ENCODE measurements around the gene ESAM. TPM values are rescaled to one million over a fixed set of nuclear protein-coding genes. Genes with fewer than 3 reads are reported as not detected.

ESAM gene
- total RNA-seq, 1 donor from 2014 or later: 1.7 TPM

DNA sequence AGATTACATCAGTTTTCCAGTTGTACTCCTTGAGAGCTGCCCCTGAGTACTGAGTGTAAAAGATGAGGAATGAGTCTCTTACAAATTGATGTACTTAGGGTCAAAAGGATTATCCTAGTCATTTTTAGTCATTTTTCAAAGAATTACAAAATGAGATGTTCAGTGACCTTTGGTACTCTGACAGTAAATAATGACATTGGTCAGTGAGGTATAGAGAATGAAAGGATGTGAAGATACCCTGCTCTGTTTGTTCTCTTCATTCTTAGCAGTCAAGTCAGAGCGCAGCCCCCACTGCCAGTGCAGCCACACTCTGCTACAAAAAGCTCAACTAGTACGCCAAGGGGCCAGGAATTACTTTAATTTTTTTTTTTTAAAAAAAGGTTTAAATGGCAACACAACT lies 4.1 kb upstream of the ESAM start:
- no peak for DNase-seq (ENCODE audit: extremely low spot score, unreplicated experiment)
- peaks cover 8% of the 10 kb centered on the region for H3K27me3 Mint-ChIP-seq (ENCODE audit: unreplicated experiment)

DNA sequence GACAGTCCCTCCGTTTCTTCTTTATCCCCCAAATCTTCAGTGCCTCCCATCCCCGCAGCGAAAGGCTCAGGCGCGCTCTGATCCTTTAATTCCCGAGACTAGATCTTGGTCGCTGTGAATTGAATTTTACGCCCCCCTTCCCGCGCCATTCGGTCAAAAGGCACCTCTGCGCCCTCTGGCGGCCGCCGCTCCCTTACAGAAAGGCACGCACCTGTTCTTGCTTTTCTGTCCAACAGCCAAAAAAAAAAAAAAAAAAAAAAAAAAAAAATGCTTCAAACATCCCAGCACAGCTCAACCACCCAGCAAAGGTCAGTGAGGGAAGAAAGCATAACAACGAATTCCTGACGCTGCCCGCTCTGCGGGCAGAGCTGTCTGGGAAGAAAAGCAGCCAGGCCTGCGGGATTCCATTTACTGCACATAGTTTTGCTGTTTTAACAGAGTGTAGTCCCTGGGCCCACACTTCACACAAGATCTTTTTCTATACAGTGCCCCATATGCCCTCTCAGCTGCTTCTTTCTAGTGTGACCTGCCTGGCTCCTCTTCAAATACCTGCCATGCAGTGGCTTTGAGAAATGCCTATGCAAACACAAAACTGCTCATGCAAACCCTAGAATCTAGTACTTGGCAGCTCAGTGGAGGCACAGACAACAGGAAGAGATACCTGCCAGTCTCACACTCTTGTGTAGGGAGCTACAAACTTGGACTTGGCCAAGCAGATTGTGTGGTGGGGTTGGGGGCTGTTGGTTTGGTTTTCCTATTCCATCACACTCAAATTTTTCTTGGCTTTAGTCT lies 1.3 kb upstream of the ESAM start:
- H3K9me3 Mint-ChIP-seq (ENCODE audit: unreplicated experiment): no peaks in the 10 kb centered on the region
- TF ChIP-seq, protein P1, sequence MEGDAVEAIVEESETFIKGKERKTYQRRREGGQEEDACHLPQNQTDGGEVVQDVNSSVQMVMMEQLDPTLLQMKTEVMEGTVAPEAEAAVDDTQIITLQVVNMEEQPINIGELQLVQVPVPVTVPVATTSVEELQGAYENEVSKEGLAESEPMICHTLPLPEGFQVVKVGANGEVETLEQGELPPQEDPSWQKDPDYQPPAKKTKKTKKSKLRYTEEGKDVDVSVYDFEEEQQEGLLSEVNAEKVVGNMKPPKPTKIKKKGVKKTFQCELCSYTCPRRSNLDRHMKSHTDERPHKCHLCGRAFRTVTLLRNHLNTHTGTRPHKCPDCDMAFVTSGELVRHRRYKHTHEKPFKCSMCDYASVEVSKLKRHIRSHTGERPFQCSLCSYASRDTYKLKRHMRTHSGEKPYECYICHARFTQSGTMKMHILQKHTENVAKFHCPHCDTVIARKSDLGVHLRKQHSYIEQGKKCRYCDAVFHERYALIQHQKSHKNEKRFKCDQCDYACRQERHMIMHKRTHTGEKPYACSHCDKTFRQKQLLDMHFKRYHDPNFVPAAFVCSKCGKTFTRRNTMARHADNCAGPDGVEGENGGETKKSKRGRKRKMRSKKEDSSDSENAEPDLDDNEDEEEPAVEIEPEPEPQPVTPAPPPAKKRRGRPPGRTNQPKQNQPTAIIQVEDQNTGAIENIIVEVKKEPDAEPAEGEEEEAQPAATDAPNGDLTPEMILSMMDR (IDR thresholded peaks at IDR 0.05): peak; percentile 84
- DNase-seq (ENCODE audit: extremely low spot score, unreplicated experiment): peak; percentile 92
- peaks cover 28% of the 10 kb centered on the region for H3K27me3 Mint-ChIP-seq (ENCODE audit: unreplicated experiment)
- H3K36me3 Mint-ChIP-seq (ENCODE audit: unreplicated experiment): peaks cover 19% of the 10 kb centered on the region
- peak overlapping the region; percentile 34 for H3K27ac Mint-ChIP-seq (ENCODE audit: unreplicated experiment)
- H3K4me3 Mint-ChIP-seq (ENCODE audit: unreplicated experiment): peak overlapping the region; percentile 84
- peaks cover 25% of the 10 kb centered on the region for H3K4me1 Mint-ChIP-seq (ENCODE audit: unreplicated experiment)

More for the DNA sequence above, 4.1 kb upstream of the ESAM start:
- Mint-ChIP-seq H3K36me3 (ENCODE audit: unreplicated experiment) (peaks cover 26% of the 10 kb centered on the region), H3K9me3 (ENCODE audit: unreplicated experiment) (no peaks in the 10 kb centered on the region), H3K27ac (ENCODE audit: unreplicated experiment) (no peak overlapping the region), H3K4me3 (ENCODE audit: unreplicated experiment) (no peak overlapping the region), H3K4me1 (ENCODE audit: unreplicated experiment) (peaks cover 22% of the 10 kb centered on the region)
- TF ChIP-seq, protein P1 (IDR thresholded peaks at IDR 0.05): no peak

DNA sequence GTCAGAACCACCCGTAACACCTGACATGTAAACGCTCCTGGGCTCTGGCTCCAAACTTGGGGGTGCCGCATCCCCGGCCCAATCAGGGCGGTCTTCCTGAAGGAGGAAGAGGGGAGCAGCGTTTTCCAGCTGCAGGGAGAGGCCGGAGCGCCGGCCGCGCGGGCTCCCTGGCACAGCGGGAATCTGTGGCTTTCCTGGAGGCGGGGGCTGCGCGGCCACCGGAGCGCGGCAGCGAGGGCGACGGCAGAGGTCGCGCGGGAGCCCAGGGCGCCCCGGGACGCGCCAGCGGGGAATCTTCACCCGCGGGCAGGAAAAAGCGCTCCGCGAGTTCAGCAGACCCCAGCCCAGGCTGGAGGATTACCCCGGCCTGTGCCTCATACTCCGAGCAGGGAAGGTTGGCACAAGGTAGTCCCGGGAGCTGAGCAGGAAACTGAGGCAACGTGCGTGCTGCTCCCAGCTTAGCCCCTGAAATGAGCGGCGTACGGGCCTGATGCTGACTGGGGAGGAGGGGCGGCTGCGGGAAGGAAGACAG lies 600 bp upstream of the ESAM start:
- TF ChIP-seq, protein P1 (IDR thresholded peaks at IDR 0.05): no peak
- Mint-ChIP-seq H3K4me3 (ENCODE audit: unreplicated experiment) (peak overlapping the region; percentile 84), H3K9me3 (ENCODE audit: unreplicated experiment) (no peaks in the 10 kb centered on the region), H3K27me3 (ENCODE audit: unreplicated experiment) (peaks cover 33% of the 10 kb centered on the region), H3K4me1 (ENCODE audit: unreplicated experiment) (peaks cover 27% of the 10 kb centered on the region), H3K36me3 (ENCODE audit: unreplicated experiment) (peaks cover 16% of the 10 kb centered on the region), H3K27ac (ENCODE audit: unreplicated experiment) (no peak overlapping the region)
- no peak for DNase-seq (ENCODE audit: extremely low spot score, unreplicated experiment)

DNA sequence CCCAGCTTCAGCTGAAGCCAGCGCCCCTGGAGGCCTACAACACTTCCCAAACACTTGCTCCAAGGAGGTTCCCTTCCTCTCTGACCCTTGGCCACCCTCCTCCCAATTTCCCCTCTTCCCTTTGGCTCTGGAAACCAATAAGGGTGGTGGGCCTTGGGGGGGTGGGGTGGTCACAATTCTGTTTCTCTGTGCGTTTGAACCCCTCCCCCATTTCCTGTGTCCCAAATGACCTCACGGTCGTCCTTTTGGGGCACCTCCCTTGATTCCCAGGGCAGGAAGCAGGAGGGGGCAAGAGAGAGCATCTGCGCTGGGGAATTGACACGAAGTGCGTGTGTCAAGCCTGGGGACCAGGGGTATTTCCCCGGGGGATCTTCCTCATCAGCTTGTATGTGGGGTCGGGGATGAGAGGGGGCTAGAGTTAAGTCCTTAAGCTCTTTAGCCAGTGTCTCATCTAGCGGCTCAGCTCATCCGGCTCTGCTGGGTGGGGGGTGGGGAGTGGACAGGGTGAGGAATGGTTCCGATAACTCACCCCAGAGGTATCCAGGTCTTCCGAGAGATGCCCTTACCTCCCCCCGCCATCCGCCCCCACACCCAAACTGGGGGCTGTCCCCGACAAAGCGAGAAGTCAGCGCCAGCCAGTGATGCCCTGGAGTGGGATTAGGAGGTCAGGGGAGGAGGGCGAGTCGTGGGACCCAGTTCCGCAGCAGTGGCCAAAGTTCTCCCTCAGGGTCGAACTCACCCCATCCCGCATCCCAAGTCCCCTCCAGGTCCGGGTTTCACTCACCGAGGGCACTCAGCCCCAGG lies 587 bp downstream of the ESAM start:
- H3K4me3 Mint-ChIP-seq (ENCODE audit: unreplicated experiment): peak overlapping the region; percentile 22
- H3K36me3 Mint-ChIP-seq (ENCODE audit: unreplicated experiment): peaks cover 11% of the 10 kb centered on the region
- no peaks in the 10 kb centered on the region for H3K9me3 Mint-ChIP-seq (ENCODE audit: unreplicated experiment)
- peaks cover 36% of the 10 kb centered on the region for H3K27me3 Mint-ChIP-seq (ENCODE audit: unreplicated experiment)
- no peak overlapping the region for H3K27ac Mint-ChIP-seq (ENCODE audit: unreplicated experiment)
- H3K4me1 Mint-ChIP-seq (ENCODE audit: unreplicated experiment): peaks cover 27% of the 10 kb centered on the region
- TF ChIP-seq, protein P1 (IDR thresholded peaks at IDR 0.05): no peak
- peak; percentile 67 for DNase-seq (ENCODE audit: extremely low spot score, unreplicated experiment)

DNA sequence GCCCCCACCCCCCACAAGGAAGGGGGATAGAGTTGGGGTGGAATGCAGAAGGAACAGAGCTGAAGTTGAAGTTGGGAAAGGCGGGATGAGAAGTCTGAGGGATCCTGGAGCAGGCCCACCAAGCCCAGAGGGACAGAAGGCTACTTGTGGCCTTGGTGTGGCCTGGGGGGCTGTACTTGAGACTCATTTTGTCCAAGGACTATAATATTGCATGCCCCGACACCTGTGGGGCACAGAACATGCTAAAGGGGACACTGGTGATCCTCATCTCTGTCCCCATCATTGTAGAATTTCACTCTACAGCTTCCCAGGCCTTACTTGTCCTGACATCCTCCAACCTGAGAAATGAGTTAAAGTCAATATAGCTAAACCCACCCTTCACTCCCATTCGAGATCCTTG lies 1.3 kb downstream of the ESAM start:
- H3K4me3 Mint-ChIP-seq (ENCODE audit: unreplicated experiment): no peak overlapping the region
- peaks cover 36% of the 10 kb centered on the region for H3K27me3 Mint-ChIP-seq (ENCODE audit: unreplicated experiment)

More for the DNA sequence above, 1.3 kb downstream of the ESAM start:
- Mint-ChIP-seq H3K27ac (ENCODE audit: unreplicated experiment) (no peak overlapping the region), H3K4me1 (ENCODE audit: unreplicated experiment) (peaks cover 27% of the 10 kb centered on the region), H3K9me3 (ENCODE audit: unreplicated experiment) (no peaks in the 10 kb centered on the region), H3K36me3 (ENCODE audit: unreplicated experiment) (peaks cover 7% of the 10 kb centered on the region)
- TF ChIP-seq, protein P1 (IDR thresholded peaks at IDR 0.05): no peak
- peak; percentile 38 for DNase-seq (ENCODE audit: extremely low spot score, unreplicated experiment)

Measured in osteocyte (in vitro differentiated cells).